ENCODE results near the gene SMG5.

- TF ChIP-seq CTCF (IDR thresholded peaks at IDR 0.05): no peak
- no peak for TF ChIP-seq POLR2AphosphoS5 (IDR thresholded peaks at IDR 0.05)
- no peak for TF ChIP-seq POLR2A (IDR thresholded peaks at IDR 0.05)
Measured at GRCh38 chr1:156284112-156284511, 1.5 kb upstream of the SMG5 start, which contains the start of gene TMEM79.

Data from breast epithelium (tissue), 3 donors.